Smooth muscle cell (in vitro differentiated cells): ENCODE data around the gene CLIC4. TPM values are rescaled to one million over a fixed set of nuclear protein-coding genes. Genes with fewer than 3 reads are reported as not detected.

Experiments used
- DNase-seq: peaks from one replicate; lab custom pipeline; 2025; ENCODE audit not compliant: unreplicated experiment; lab: John Stamatoyannopoulos, UW
- H2AFZ ChIP-seq: fragments of 200-600 bp; sonication (generic); 2 replicates; pipeline ENCODE4 v1.6.0; 2016; ENCODE audit warnings: antibody characterized with exemption, low read depth, mild to moderate bottlenecking
- H3F3A ChIP-seq: fragments of 200-600 bp; sonication (generic); 2 replicates; pipeline ENCODE4 v1.6.0; 2017; ENCODE audit warnings: antibody characterized with exemption, low read depth
- H3K27ac ChIP-seq: fragments of 200-600 bp; sonication (generic); 2 replicates; pipeline ENCODE4 v1.5.1; 2016; ENCODE audit warnings: low read depth, mild to moderate bottlenecking
- H3K27me3 ChIP-seq: fragments of 200-600 bp; sonication (generic); 2 replicates; pipeline ENCODE4 v1.6.1; 2016; ENCODE audit warnings: low read depth, mild to moderate bottlenecking
- H3K36me3 ChIP-seq: fragments of 200-600 bp; sonication (generic); 2 replicates; pipeline ENCODE4 v1.5.1; 2016; ENCODE audit warnings: low read depth
- H3K4me1 ChIP-seq: fragments of 200-600 bp; sonication (generic); 2 replicates; pipeline ENCODE4 v1.5.1; 2016; ENCODE audit warnings: low read depth
- H3K4me2 ChIP-seq: fragments of 200-600 bp; sonication (generic); 2 replicates; pipeline ENCODE4 v1.6.0; 2016; ENCODE audit warnings: mild to moderate bottlenecking
- H3K4me3 ChIP-seq: fragments of 200-600 bp; sonication (generic); 2 replicates; pipeline ENCODE4 v1.5.1; 2016; ENCODE audit warnings: mild to moderate bottlenecking
- H3K79me2 ChIP-seq: fragments of 200-600 bp; sonication (generic); 2 replicates; pipeline ENCODE4 v1.6.0; 2016; ENCODE audit warnings: low read depth, mild to moderate bottlenecking
- H3K9ac ChIP-seq: fragments of 200-600 bp; sonication (generic); 2 replicates; pipeline ENCODE4 v1.6.0; 2016; ENCODE audit warnings: low read depth
- H3K9me3 ChIP-seq: fragments of 200-600 bp; sonication (generic); replicated peaks from 2 replicates; pipeline ENCODE4 v1.5.1; 2016; ENCODE audit warnings: low read depth
- H4K20me1 ChIP-seq: fragments of 200-600 bp; sonication (generic); 2 replicates; pipeline ENCODE4 v1.6.0; 2016; ENCODE audit warnings: low read depth
- CTCF ChIP-seq: fragments of 200-600 bp; sonication (generic); IDR thresholded peaks from 2 replicates; pipeline ENCODE4 v1.5.1; 2017; ENCODE audit warnings: borderline replicate concordance, mild to moderate bottlenecking, antibody characterized with exemption; ENCODE audit not compliant: insufficient read depth, poor library complexity, severe bottlenecking
- WGBS: methylation state at CpG from one replicate; pipeline ENCODE4 v1.1.7; 2016; ENCODE audit warnings: low lambda C conversion rate; 5-methylcytosine and 5-hydroxymethylcytosine counted together
- polyA plus RNA-seq: library from polyadenylated mRNA; unstranded; fragments of >200 nt; fragmentation: Nextera tagmentation; extraction: Ambion mirVana; gene quantifications from 2 replicates; pipeline ENCODE4 v1.2.1, GENCODE V29; 2016
- total RNA-seq: library from RNA; depleted of rRNA; stranded (reverse); fragments of >200 nt; gene quantifications from 2 replicates; pipeline ENCODE4 v1.2.3, GENCODE V29; 2014

CLIC4 gene
- total and polyA plus RNA-seq, 2 experiments from 2014 or later: 151 to 389 TPM

GRCh38 chr1:24866211-24867083, 121.2 kb downstream of the CLIC4 start:
- Histone ChIP-seq H3F3A (no peaks in the 10 kb centered on the region), H3K36me3 (no peaks in the 10 kb centered on the region), H3K4me3 (no peak overlapping the region), H3K4me2 (no peak overlapping the region), H3K9ac (no peak overlapping the region), H3K27me3 (peaks cover 4% of the 10 kb centered on the region), H4K20me1 (no peaks in the 10 kb centered on the region), H3K79me2 (no peaks in the 10 kb centered on the region), H3K9me3 (no peaks in the 10 kb centered on the region), H3K4me1 (peaks cover 6% of the 10 kb centered on the region), H3K27ac (no peak overlapping the region), H2AFZ (no peak overlapping the region)
- 81% methylated on average over 17 of the region's 17 CpGs for WGBS
- no peak for TF ChIP-seq CTCF
- DNase-seq: no peak

GRCh38 chr1:24867084-24867870, 122.0 kb downstream of the CLIC4 start:
- H3K9ac ChIP-seq: no peak overlapping the region
- H3K4me3 ChIP-seq: no peak overlapping the region
- H3K27me3 ChIP-seq: peaks cover 4% of the 10 kb centered on the region
- H2AFZ ChIP-seq: no peak overlapping the region
- H3K79me2 ChIP-seq: no peaks in the 10 kb centered on the region
- H4K20me1 ChIP-seq: no peaks in the 10 kb centered on the region
- peaks cover 6% of the 10 kb centered on the region for H3K4me1 ChIP-seq
- no peak overlapping the region for H3K4me2 ChIP-seq
- no peak overlapping the region for H3K27ac ChIP-seq
- no peak for TF ChIP-seq CTCF
- no peak for DNase-seq
- H3K36me3 ChIP-seq: no peaks in the 10 kb centered on the region
- H3F3A ChIP-seq: no peaks in the 10 kb centered on the region
- no peaks in the 10 kb centered on the region for H3K9me3 ChIP-seq
- 79% methylated on average over 18 of the region's 18 CpGs for WGBS

DNA sequence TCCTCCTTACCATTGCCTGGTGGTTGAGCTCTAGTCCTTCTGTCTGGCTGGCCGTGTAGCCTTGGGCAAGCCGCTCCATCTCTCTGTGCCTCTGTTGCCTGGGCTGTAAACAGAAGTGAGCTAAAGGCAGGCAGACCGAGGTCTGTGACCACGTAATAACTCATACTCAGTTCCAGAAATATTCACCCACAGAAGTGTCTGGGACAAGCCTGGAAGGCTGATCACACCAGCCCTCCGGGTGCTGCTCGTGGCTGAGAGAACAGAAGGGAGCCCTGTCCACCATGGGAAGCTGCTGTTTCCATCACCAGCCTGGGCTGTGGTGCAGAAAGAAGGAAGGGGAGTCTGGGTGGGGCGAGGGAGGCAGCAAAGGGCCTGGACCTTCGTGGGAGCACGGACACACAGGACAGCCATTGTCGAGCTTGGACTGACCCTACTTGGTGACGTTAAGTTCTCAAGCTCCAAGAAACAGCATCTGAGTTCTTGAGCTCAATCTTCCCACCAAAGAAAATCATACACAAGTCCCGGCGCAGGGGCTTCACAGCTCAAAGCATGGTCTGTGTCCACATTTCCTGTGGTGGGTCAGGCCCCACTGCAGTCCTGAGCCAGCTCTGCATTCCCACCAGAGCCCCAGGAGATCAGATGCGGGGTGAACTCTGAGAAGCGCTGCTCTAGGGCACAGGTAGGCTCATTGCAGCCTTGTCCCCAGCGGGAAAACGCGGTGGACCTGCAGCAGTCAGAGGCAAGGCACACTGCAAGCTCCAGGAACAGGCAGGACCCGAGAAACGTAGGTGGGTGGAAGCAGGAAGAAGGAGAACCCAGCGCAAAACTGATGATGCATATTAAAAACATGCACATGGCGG, 123.0 kb downstream of the CLIC4 start:
- Histone ChIP-seq H3K27me3 (peaks cover 4% of the 10 kb centered on the region), H4K20me1 (no peaks in the 10 kb centered on the region), H3K79me2 (no peaks in the 10 kb centered on the region), H3K9me3 (no peaks in the 10 kb centered on the region), H3K4me3 (no peak overlapping the region), H3K4me1 (peaks cover 6% of the 10 kb centered on the region), H3K27ac (no peak overlapping the region), H3K4me2 (no peak overlapping the region), H3F3A (no peaks in the 10 kb centered on the region), H2AFZ (no peak overlapping the region), H3K36me3 (no peaks in the 10 kb centered on the region), H3K9ac (no peak overlapping the region)
- no peak for DNase-seq
- WGBS: 83% methylated on average over 22 of the region's 22 CpGs
- no peak for TF ChIP-seq CTCF
